ENCODE measurements around the gene RALGAPA1.

DNA sequence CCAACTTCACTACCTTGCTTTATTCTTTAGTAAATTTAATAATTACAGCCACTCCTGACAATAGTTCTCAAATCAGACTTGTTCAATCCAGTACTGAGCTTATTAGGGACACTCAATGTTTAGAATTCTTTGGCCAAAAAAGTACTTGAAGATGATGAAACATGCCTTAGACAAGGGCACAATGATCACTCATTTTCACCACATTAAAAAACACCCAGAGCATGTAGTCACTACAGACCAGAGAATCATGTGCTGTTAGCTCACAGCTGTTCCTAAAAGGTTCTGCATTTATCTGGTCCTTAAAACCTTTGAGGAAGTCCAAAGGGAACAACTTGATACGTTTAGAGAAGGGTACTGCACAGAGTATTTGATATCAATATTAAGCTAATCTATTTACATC is 176.4 kb downstream of the RALGAPA1 start:
- TF ChIP-seq GATA2 (IDR thresholded peaks at IDR 0.05; ENCODE audit: low read depth, low read length) (no peak), GATA3 (IDR thresholded peaks at IDR 0.05; ENCODE audit: low read depth, low read length) (no peak)
